ENCODE results near the gene OR10V1. TPM values are rescaled to one million over a fixed set of nuclear protein-coding genes. Genes with fewer than 3 reads are reported as not detected.

The OR10V1 gene
- total RNA-seq, 1 donor from 2014 or later, result not detected

- Mint-ChIP-seq H3K4me1 (no peaks in the 10 kb centered on the region), H3K4me3 (no peak overlapping the region), H3K36me3 (ENCODE audit: low read depth) (no peaks in the 10 kb centered on the region), H3K27ac (ENCODE audit: unreplicated experiment) (no peak overlapping the region), H3K9me3 (no peaks in the 10 kb centered on the region), H3K27me3 (ENCODE audit: low read depth) (peaks cover 4% of the 10 kb centered on the region)
- TF ChIP-seq CTCF (conservative IDR thresholded peaks at IDR 0.05), result no peak
- no peak for DNase-seq (ENCODE audit: low read depth, low spot score)
These were observed 34.3 kb downstream of the OR10V1 start for GRCh38 chr11:59679347-59679746.

GRCh38 chr11:59678813-59679165, 34.9 kb downstream of the OR10V1 start:
- H3K36me3 Mint-ChIP-seq (ENCODE audit: low read depth), result no peaks in the 10 kb centered on the region
- no peaks in the 10 kb centered on the region for H3K4me1 Mint-ChIP-seq
- no peak for TF ChIP-seq CTCF (conservative IDR thresholded peaks at IDR 0.05)
- H3K4me3 Mint-ChIP-seq, result no peak overlapping the region
- no peak overlapping the region for H3K27ac Mint-ChIP-seq (ENCODE audit: unreplicated experiment)
- no peak for DNase-seq (ENCODE audit: low read depth, low spot score)
- no peaks in the 10 kb centered on the region for H3K27me3 Mint-ChIP-seq (ENCODE audit: low read depth)
- no peaks in the 10 kb centered on the region for H3K9me3 Mint-ChIP-seq

- H3K9me3 Mint-ChIP-seq, result no peaks in the 10 kb centered on the region
- TF ChIP-seq CTCF (conservative IDR thresholded peaks at IDR 0.05), result peak; percentile 37
- no peak overlapping the region for H3K4me3 Mint-ChIP-seq
- H3K36me3 Mint-ChIP-seq (ENCODE audit: low read depth), result no peaks in the 10 kb centered on the region
- no peaks in the 10 kb centered on the region for H3K27me3 Mint-ChIP-seq (ENCODE audit: low read depth)
- H3K27ac Mint-ChIP-seq (ENCODE audit: unreplicated experiment), result no peak overlapping the region
- H3K4me1 Mint-ChIP-seq, result no peaks in the 10 kb centered on the region
- no peak for DNase-seq (ENCODE audit: low read depth, low spot score)
These were observed 35.4 kb downstream of the OR10V1 start for GRCh38 chr11:59678118-59678812.

GRCh38 chr11:59676205-59676604, 37.4 kb downstream of the OR10V1 start:
- Mint-ChIP-seq H3K27me3 (ENCODE audit: low read depth) (no peaks in the 10 kb centered on the region), H3K4me1 (no peaks in the 10 kb centered on the region), H3K4me3 (no peak overlapping the region), H3K9me3 (no peaks in the 10 kb centered on the region), H3K36me3 (ENCODE audit: low read depth) (no peaks in the 10 kb centered on the region), H3K27ac (ENCODE audit: unreplicated experiment) (no peak overlapping the region)
- TF ChIP-seq CTCF (conservative IDR thresholded peaks at IDR 0.05), result no peak
- DNase-seq (ENCODE audit: low read depth, low spot score), result no peak

GRCh38 chr11:59674291-59674690, 39.4 kb downstream of the OR10V1 start:
- H3K27me3 Mint-ChIP-seq (ENCODE audit: low read depth), result no peaks in the 10 kb centered on the region
- H3K4me1 Mint-ChIP-seq, result peaks cover 7% of the 10 kb centered on the region
- DNase-seq (ENCODE audit: low read depth, low spot score), result no peak
- H3K36me3 Mint-ChIP-seq (ENCODE audit: low read depth), result no peaks in the 10 kb centered on the region
- no peak overlapping the region for H3K27ac Mint-ChIP-seq (ENCODE audit: unreplicated experiment)
- no peaks in the 10 kb centered on the region for H3K9me3 Mint-ChIP-seq
- TF ChIP-seq CTCF (conservative IDR thresholded peaks at IDR 0.05), result no peak
- H3K4me3 Mint-ChIP-seq, result no peak overlapping the region

Measured in neural crest cell (in vitro differentiated cells).